ENCODE results near the gene FANCI. TPM values are rescaled to one million over a fixed set of nuclear protein-coding genes. Genes with fewer than 3 reads are reported as not detected.

The FANCI gene
- total RNA-seq, 1 experiment from 2014 or later: 163 TPM

GRCh38 chr15:89282631-89283030, 38.9 kb downstream of the FANCI start:
- DNase-seq (ENCODE audit: low spot score): no peak
- Histone ChIP-seq H3K27ac (ENCODE audit: low read depth, low read length, poor library complexity, severe bottlenecking) (no peak overlapping the region), H3K27me3 (replicated peaks; ENCODE audit: insufficient read depth, low read depth, low read length, poor library complexity) (no peaks in the 10 kb centered on the region), H3K36me3 (ENCODE audit: insufficient read depth, low read length, poor library complexity, severe bottlenecking) (peaks cover 74% of the 10 kb centered on the region), H3K4me3 (ENCODE audit: low read depth, low read length, poor library complexity, severe bottlenecking) (no peak overlapping the region), H3K4me1 (ENCODE audit: insufficient read depth, low read length, poor library complexity, severe bottlenecking) (no peaks in the 10 kb centered on the region), H3K9me3 (ENCODE audit: low read depth, low read length, poor library complexity, severe bottlenecking) (no peaks in the 10 kb centered on the region)
- no peak for TF ChIP-seq CTCF (conservative IDR thresholded peaks at IDR 0.05; ENCODE audit: low read depth, low read length)
- no peak for TF ChIP-seq EZH2 (IDR thresholded peaks at IDR 0.05; ENCODE audit: borderline replicate concordance, low read depth, low read length, poor library complexity, severe bottlenecking)
- ChIA-PET POLR2A (ENCODE audit: low non-redundant PET) (no interaction called here), CTCF (no interaction called here)
- no TSS peak for BruUV-seq (replicated peaks)
- intact Hi-C loops (cut with micrococcal nuclease; ENCODE audit: unreplicated experiment): no loop called here

- H3K9me3 ChIP-seq (ENCODE audit: low read depth, low read length, poor library complexity, severe bottlenecking): no peaks in the 10 kb centered on the region
- peaks cover 78% of the 10 kb centered on the region for H3K36me3 ChIP-seq (ENCODE audit: insufficient read depth, low read length, poor library complexity, severe bottlenecking)
- no peak overlapping the region for H3K4me3 ChIP-seq (ENCODE audit: low read depth, low read length, poor library complexity, severe bottlenecking)
- ChIA-PET POLR2A (ENCODE audit: low non-redundant PET) (no interaction called here), CTCF (no interaction called here)
- no peaks in the 10 kb centered on the region for H3K27me3 ChIP-seq (replicated peaks; ENCODE audit: insufficient read depth, low read depth, low read length, poor library complexity)
- no peak for DNase-seq (ENCODE audit: low spot score)
- intact Hi-C loops (cut with micrococcal nuclease; ENCODE audit: unreplicated experiment): no loop called here
- no peak overlapping the region for H3K27ac ChIP-seq (ENCODE audit: low read depth, low read length, poor library complexity, severe bottlenecking)
- H3K4me1 ChIP-seq (ENCODE audit: insufficient read depth, low read length, poor library complexity, severe bottlenecking): no peaks in the 10 kb centered on the region
- TF ChIP-seq CTCF (conservative IDR thresholded peaks at IDR 0.05; ENCODE audit: low read depth, low read length) (no peak), EZH2 (IDR thresholded peaks at IDR 0.05; ENCODE audit: borderline replicate concordance, low read depth, low read length, poor library complexity, severe bottlenecking) (no peak)
- no TSS peak for BruUV-seq (replicated peaks)
Measured at GRCh38 chr15:89283201-89283600, 39.4 kb downstream of the FANCI start.

- ChIA-PET CTCF (interaction anchor here (0.6 kb wide), 1 partner anchor 18 kb away, joined by 8 read pairs; no protein-coding TSS in a partner anchor), POLR2A (ENCODE audit: low non-redundant PET) (no interaction called here)
- Histone ChIP-seq H3K4me3 (ENCODE audit: low read depth, low read length, poor library complexity, severe bottlenecking) (no peak overlapping the region), H3K27me3 (replicated peaks; ENCODE audit: insufficient read depth, low read depth, low read length, poor library complexity) (no peaks in the 10 kb centered on the region), H3K27ac (ENCODE audit: low read depth, low read length, poor library complexity, severe bottlenecking) (no peak overlapping the region), H3K9me3 (ENCODE audit: low read depth, low read length, poor library complexity, severe bottlenecking) (no peaks in the 10 kb centered on the region), H3K36me3 (ENCODE audit: insufficient read depth, low read length, poor library complexity, severe bottlenecking) (peaks cover 76% of the 10 kb centered on the region), H3K4me1 (ENCODE audit: insufficient read depth, low read length, poor library complexity, severe bottlenecking) (no peaks in the 10 kb centered on the region)
- no peak for DNase-seq (ENCODE audit: low spot score)
- TF ChIP-seq EZH2 (IDR thresholded peaks at IDR 0.05; ENCODE audit: borderline replicate concordance, low read depth, low read length, poor library complexity, severe bottlenecking): no peak
- TF ChIP-seq CTCF (conservative IDR thresholded peaks at IDR 0.05; ENCODE audit: low read depth, low read length): no peak
- intact Hi-C loops (cut with micrococcal nuclease; ENCODE audit: unreplicated experiment): no loop called here
- no TSS peak for BruUV-seq (replicated peaks)
Measured at GRCh38 chr15:89291934-89292438, 48.2 kb downstream of the FANCI start.
